K562 (cell line): Measurements from ENCODE around the gene ADGRB3. TPM values are rescaled to one million over a fixed set of nuclear protein-coding genes. Genes with fewer than 3 reads are reported as not detected.

Experiments
- ATAC-seq: fragments of 200-7000 bp; cut with Tn5 transposase; 3 replicates; pipeline ENCODE4 v1.9.1; 2020; ENCODE audit warnings: moderate library complexity
- BruUV-seq: library from RNA; stranded (reverse); fragments of 400-500 nt; replicated peaks from 2 replicates; lab custom pipeline; 2021; lab: Mats Ljungman, UMichigan
- CTCF ChIA-PET: fragments of 300-600 bp; formaldehyde crosslinking; extraction: SDS; loops from one replicate; lab custom pipeline; 2021; ENCODE audit warnings: low intra/inter-chr PET ratio; lab: Yijun Ruan, JAX
- POLR2A ChIA-PET: fragments of 300-600, 350-650 bp; sonication (Branson Sonifier 250); formaldehyde crosslinking; extraction: SDS; loops from one replicate; lab custom pipeline; 2021; ENCODE audit warnings: antibody characterized with exemption, inconsistent platforms; lab: Yijun Ruan, JAX
- DNase-seq, 4 experiments: peaks; one replicate each; pipeline versions ENCODE4 v3.0.0 to v3.0.0-alpha.2; 2011 to 2018; ENCODE audit warnings: low spot score in 3 of 4, mixed read lengths in 3 of 4; ENCODE audit errors: extremely low read depth in 1 of 4
- FAIRE-seq: peaks from 2 replicates; lab custom pipeline; 2011; peaks lifted over from hg19 to GRCh38; lab: Jason Lieb, UNC
- H2AFZ ChIP-seq: 2 replicates; pipeline ENCODE4 v1.6.0; 2011; ENCODE audit warnings: low read depth, low read length, control low read depth, inconsistent platforms
- H3K27ac ChIP-seq: fragments of 200-600 bp; 3 replicates; pipeline ENCODE4 v1.8.0; 2011; ENCODE audit warnings: low read depth, mild to moderate bottlenecking, control low read depth, inconsistent platforms, low read length, moderate library complexity, mixed read lengths; ENCODE audit errors: extremely low read depth
- H3K27me3 ChIP-seq, 2 experiments: fragments of 300-600 bp in 1 of 2; 2 replicates in 1 of 2; 3 replicates in 1 of 2; pipeline versions ENCODE4 v1.6.0 to v1.8.0; 2011; ENCODE audit warnings: inconsistent platforms in 2 of 2, low read length in 2 of 2, mild to moderate bottlenecking in 1 of 2, mixed read lengths in 1 of 2, moderate library complexity in 1 of 2; ENCODE audit not compliant: control insufficient read depth in 2 of 2, insufficient read depth in 2 of 2
- H3K36me3 ChIP-seq: fragments of 300-600 bp; 3 replicates; pipeline ENCODE4 v1.8.0; 2011; ENCODE audit warnings: mild to moderate bottlenecking, low read length, inconsistent platforms; ENCODE audit not compliant: control insufficient read depth, insufficient read depth
- H3K4me1 ChIP-seq, 2 experiments: fragments of 200-600 bp in 1 of 2; replicated peaks in 1 of 2; 2 replicates in 1 of 2; 3 replicates in 1 of 2; pipeline versions ENCODE4 v1.5.1 to v1.8.0; 2011; ENCODE audit warnings: inconsistent platforms in 2 of 2, low read length in 2 of 2, mild to moderate bottlenecking in 1 of 2, mixed read lengths in 1 of 2, moderate library complexity in 1 of 2; ENCODE audit not compliant: control insufficient read depth in 2 of 2, insufficient read depth in 2 of 2
- H3K4me2 ChIP-seq: 2 replicates; pipeline ENCODE4 v1.6.1; 2011; ENCODE audit warnings: low read length, control low read depth, inconsistent platforms, mixed read lengths; ENCODE audit not compliant: insufficient read depth
- H3K4me3 ChIP-seq: fragments of 200-600 bp; sonication (generic), shearing (Covaris generic); 2 replicates; pipeline ENCODE4 v1.5.1; 2016; ENCODE audit warnings: control low read depth, inconsistent platforms
- H3K79me2 ChIP-seq: fragments of 200-600 bp; 3 replicates; pipeline ENCODE4 v1.8.0; 2011; ENCODE audit warnings: low read length, inconsistent platforms; ENCODE audit not compliant: control insufficient read depth, insufficient read depth
- H3K9ac ChIP-seq, 2 experiments: 2 replicates each; pipeline versions ENCODE4 v1.6.0 to v1.6.1; 2011; ENCODE audit warnings: low read depth in 2 of 2, low read length in 2 of 2, control low read depth in 1 of 2, inconsistent platforms in 1 of 2, mild to moderate bottlenecking in 1 of 2, mixed read lengths in 1 of 2; ENCODE audit not compliant: insufficient read depth in 1 of 2
- H3K9me1 ChIP-seq: one replicate; pipeline ENCODE4 v1.6.0; 2011; ENCODE audit warnings: inconsistent platforms, mild to moderate bottlenecking, low read length, moderate library complexity; ENCODE audit not compliant: control insufficient read depth, insufficient read depth
- H3K9me3 ChIP-seq: replicated peaks from 2 replicates; pipeline ENCODE4 v1.5.1; 2011; ENCODE audit warnings: low read depth, low read length, inconsistent platforms; ENCODE audit not compliant: control insufficient read depth, insufficient read depth
- H4K20me1 ChIP-seq: replicated peaks from 2 replicates; pipeline ENCODE4 v1.6.1; 2011; ENCODE audit warnings: low read length, inconsistent platforms, mixed read lengths; ENCODE audit not compliant: control insufficient read depth, insufficient read depth
- DMBX1 ChIP-seq: fragments of 250-450 bp; sonication (Bioruptor Pico); IDR thresholded peaks from 2 replicates; pipeline ENCODE4 v1.8.0; 2022; ENCODE audit warnings: inconsistent platforms, mild to moderate bottlenecking, moderate library complexity, borderline replicate concordance
- HNRNPL ChIP-seq: fragments of 200-400 bp; formaldehyde crosslinking; IDR thresholded peaks from 2 replicates; pipeline ENCODE4 v1.6.1; 2017; ENCODE audit warnings: low read depth, mild to moderate bottlenecking, low read length
- PHF8 ChIP-seq: fragments of 200-600 bp; sonication (generic); IDR thresholded peaks from 2 replicates; pipeline ENCODE4 v1.6.1; 2012; ENCODE audit warnings: mixed run types, mild to moderate bottlenecking, inconsistent platforms, low read length, moderate library complexity, borderline replicate concordance
- RCOR1 ChIP-seq, 2 experiments: IDR thresholded peaks; 2 replicates each; pipeline ENCODE4 v1.6.1; 2012; ENCODE audit warnings: low read depth in 2 of 2, low read length in 2 of 2, borderline replicate concordance in 1 of 2, improper control_type of control experiment in 1 of 2
- SIN3A ChIP-seq, 2 experiments: fragments of 150-350 bp in 1 of 2; IDR thresholded peaks; 2 replicates each; pipeline ENCODE4 v1.6.1; 2011 to 2016; ENCODE audit warnings: borderline replicate concordance in 2 of 2, low read depth in 2 of 2, low read length in 2 of 2, mild to moderate bottlenecking in 2 of 2, moderate library complexity in 2 of 2; ENCODE audit not compliant: control insufficient read depth in 1 of 2
- ZNF76 ChIP-seq: fragments of 250-450 bp; sonication (Bioruptor Pico); IDR thresholded peaks from 2 replicates; pipeline ENCODE4 v1.4.0; 2020; ENCODE audit warnings: mild to moderate bottlenecking, moderate library complexity, borderline replicate concordance
- WGBS: fragments of 100-300 bp; shearing (Covaris generic); methylation state at CpG from one replicate; pipeline ENCODE4 v1.1.6; 2016; ENCODE audit warnings: low coverage, mixed read lengths; ENCODE audit not compliant: insufficient coverage; ENCODE audit errors: missing lambda C conversion rate; 5-methylcytosine and 5-hydroxymethylcytosine counted together
- in situ Hi-C: fragments of 300-500 bp; cut with MboI; formaldehyde crosslinking; loops from 4 replicates; pipeline ENCODE4 v1.15.0; 2018; ENCODE audit warnings: inconsistent platforms, mixed read lengths
- intact Hi-C: fragments of 100-400 bp; cut with micrococcal nuclease; formaldehyde crosslinking; loops from 2 replicates; pipeline ENCODE4 v1.14.2; 2022
- polyA plus RNA-seq, 8 experiments: library from polyadenylated mRNA; depleted of rRNA in 4 of 8; stranded (reverse) in 5 of 8; unstranded in 3 of 8; fragments of >200 nt; fragmentation: Nextera tagmentation in 2 of 8; fragmentation: Illumina TruSeq in 1 of 8; extraction: Ambion mirVana in 2 of 8; extraction: Trizol in 1 of 8; gene quantifications; 2 replicates each; pipeline versions ENCODE4 v1.2.1 to v1.2.3, GENCODE V29; 2011 to 2014; ENCODE audit warnings: inconsistent platforms in 1 of 8, missing spikeins in 1 of 8
- total RNA-seq, 7 experiments: library from RNA; depleted of rRNA in 6 of 7; stranded (reverse); fragments of >200 nt in 6 of 7; fragmentation: Illumina TruSeq in 2 of 7; extraction: Trizol in 2 of 7; gene quantifications; 2 replicates each; pipeline versions ENCODE4 v1.2.1 to v1.2.3, GENCODE V29; 2011 to 2021; ENCODE audit warnings: low replicate concordance in 1 of 7
- TF ChIP-seq, protein P1 (sequence below): fragments of 250-450 bp; sonication (Bioruptor Pico); IDR thresholded peaks from 2 replicates; pipeline ENCODE4 v1.4.0; 2020; ENCODE audit warnings: borderline replicate concordance
- TF ChIP-seq, protein P2 (sequence below): fragments of 450-650 bp; formaldehyde crosslinking; IDR thresholded peaks from 2 replicates; pipeline ENCODE4 v1.4.0; 2022; ENCODE audit warnings: missing genetic modification characterization

ADGRB3 gene
- total and polyA plus RNA-seq, 9 of the 15 experiments (the other 6 are each of a cell fraction or from before 2014, with no cell fraction given): 0.90 to 7.8 (median 2.4) TPM

DNA sequence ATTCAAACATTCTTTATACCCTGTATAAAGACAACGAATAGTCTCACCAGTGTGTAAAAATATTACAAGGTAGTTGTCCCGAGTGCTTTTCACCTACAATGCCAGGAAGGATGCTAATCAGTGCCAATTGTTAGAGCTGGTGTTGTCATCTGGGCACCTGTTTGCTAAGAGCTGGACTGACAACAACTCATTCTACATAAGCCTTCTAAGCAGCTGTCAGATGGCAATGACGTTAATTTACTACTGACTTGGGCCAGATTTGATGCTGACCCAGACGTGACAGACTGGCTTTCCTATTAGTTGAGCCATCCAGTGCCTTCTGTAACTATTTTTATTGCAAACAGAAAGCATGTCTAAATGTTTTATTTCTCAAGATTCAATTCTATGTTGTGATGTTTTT is 355.2 kb downstream of the ADGRB3 start:
- no peak for ATAC-seq

More for the DNA sequence above, 355.2 kb downstream of the ADGRB3 start:
- TF ChIP-seq, protein P1, sequence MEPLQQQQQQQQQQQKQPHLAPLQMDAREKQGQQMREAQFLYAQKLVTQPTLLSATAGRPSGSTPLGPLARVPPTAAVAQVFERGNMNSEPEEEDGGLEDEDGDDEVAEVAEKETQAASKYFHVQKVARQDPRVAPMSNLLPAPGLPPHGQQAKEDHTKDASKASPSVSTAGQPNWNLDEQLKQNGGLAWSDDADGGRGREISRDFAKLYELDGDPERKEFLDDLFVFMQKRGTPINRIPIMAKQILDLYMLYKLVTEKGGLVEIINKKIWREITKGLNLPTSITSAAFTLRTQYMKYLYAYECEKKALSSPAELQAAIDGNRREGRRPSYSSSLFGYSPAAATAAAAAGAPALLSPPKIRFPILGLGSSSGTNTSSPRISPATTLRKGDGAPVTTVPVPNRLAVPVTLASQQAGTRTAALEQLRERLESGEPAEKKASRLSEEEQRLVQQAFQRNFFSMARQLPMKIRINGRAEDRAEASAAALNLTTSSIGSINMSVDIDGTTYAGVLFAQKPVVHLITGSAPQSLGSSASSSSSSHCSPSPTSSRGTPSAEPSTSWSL (CRISPR knock-in tag): no peak
- no peak for TF ChIP-seq HNRNPL
- no peak for TF ChIP-seq SIN3A (IDR thresholded peaks at IDR 0.05; ENCODE audit: borderline replicate concordance in 2 of 2, control insufficient read depth in 1 of 2, low read depth in 2 of 2, low read length in 2 of 2)
- TF ChIP-seq RCOR1 (IDR thresholded peaks at IDR 0.05; ENCODE audit: borderline replicate concordance in 1 of 2, low read depth in 2 of 2, low read length in 2 of 2): no peak
- TF ChIP-seq, protein P2, sequence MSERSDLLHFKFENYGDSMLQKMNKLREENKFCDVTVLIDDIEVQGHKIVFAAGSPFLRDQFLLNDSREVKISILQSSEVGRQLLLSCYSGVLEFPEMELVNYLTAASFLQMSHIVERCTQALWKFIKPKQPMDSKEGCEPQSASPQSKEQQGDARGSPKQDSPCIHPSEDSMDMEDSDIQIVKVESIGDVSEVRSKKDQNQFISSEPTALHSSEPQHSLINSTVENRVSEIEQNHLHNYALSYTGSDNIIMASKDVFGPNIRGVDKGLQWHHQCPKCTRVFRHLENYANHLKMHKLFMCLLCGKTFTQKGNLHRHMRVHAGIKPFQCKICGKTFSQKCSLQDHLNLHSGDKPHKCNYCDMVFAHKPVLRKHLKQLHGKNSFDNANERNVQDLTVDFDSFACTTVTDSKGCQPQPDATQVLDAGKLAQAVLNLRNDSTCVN: no peak
- TF ChIP-seq DMBX1 (CRISPR knock-in tag): no peak
- no peak for TF ChIP-seq ZNF76 (CRISPR knock-in tag)
- TF ChIP-seq PHF8: no peak
- in situ Hi-C loops (no loop called here), intact Hi-C loops (no loop called here)
- no peaks in the 10 kb centered on the region for H3K79me2 ChIP-seq
- no peak overlapping the region for H3K9ac ChIP-seq
- H3K36me3 ChIP-seq: no peaks in the 10 kb centered on the region
- DNase-seq (no peak), FAIRE-seq (no peak)
- H3K4me2 ChIP-seq: no peak overlapping the region
- ChIA-PET CTCF (no interaction called here), POLR2A (no interaction called here)
- H3K27me3 ChIP-seq: no peaks in the 10 kb centered on the region
- H3K4me1 ChIP-seq: no peaks in the 10 kb centered on the region
- H3K27ac ChIP-seq: no peak overlapping the region
- no peaks in the 10 kb centered on the region for H3K9me1 ChIP-seq
- WGBS: 3% methylated on average over 4 of the region's 4 CpGs
- no peaks in the 10 kb centered on the region for H3K9me3 ChIP-seq
- BruUV-seq: no TSS peak
- no peak overlapping the region for H2AFZ ChIP-seq
- no peak overlapping the region for H3K4me3 ChIP-seq
- no peaks in the 10 kb centered on the region for H4K20me1 ChIP-seq
